SK-N-SH (cell line): ENCODE results near the gene EPB41L5.

Experiments used
- ELF1 ChIP-seq: IDR thresholded peaks from 2 replicates; pipeline ENCODE4 v1.4.0; 2012
- EP300 ChIP-seq, 2 experiments: IDR thresholded peaks; 2 replicates each; pipeline versions ENCODE4 v1.4.0 to v1.6.1; 2012; ENCODE audit warnings: borderline replicate concordance in 1 of 2, low read depth in 1 of 2, low read length in 1 of 2
- FOXM1 ChIP-seq: IDR thresholded peaks from 2 replicates; pipeline ENCODE4 v1.4.0; 2012; ENCODE audit warnings: low read depth, mild to moderate bottlenecking
- POLR2AphosphoS5 ChIP-seq: IDR thresholded peaks from 2 replicates; pipeline ENCODE4 v1.6.1; 2012; ENCODE audit warnings: low read depth, low read length
- RAD21 ChIP-seq: IDR thresholded peaks from 2 replicates; pipeline ENCODE4 v1.6.1; 2012; ENCODE audit warnings: mild to moderate bottlenecking, low read length
- YY1 ChIP-seq: IDR thresholded peaks from 2 replicates; pipeline ENCODE4 v1.4.0; 2012; ENCODE audit warnings: low read depth, mild to moderate bottlenecking
- TF ChIP-seq, protein P1 (sequence below): fragments of 200-600 bp; sonication (generic); IDR thresholded peaks from 2 replicates; pipeline ENCODE4 v1.6.1; 2017; ENCODE audit warnings: antibody characterized with exemption, mild to moderate bottlenecking, moderate library complexity
- TF ChIP-seq, protein P2 (sequence below): IDR thresholded peaks from 2 replicates; pipeline ENCODE4 v1.6.1; 2012; ENCODE audit warnings: mild to moderate bottlenecking, low read depth, low read length, moderate library complexity
- TF ChIP-seq, protein P3 (sequence below): IDR thresholded peaks from 2 replicates; pipeline ENCODE4 v1.4.0; 2012; ENCODE audit warnings: low read depth
- TF ChIP-seq, protein P4 (sequence below): IDR thresholded peaks from 2 replicates; pipeline ENCODE4 v1.4.0; 2012; ENCODE audit warnings: low read depth, borderline replicate concordance

DNA sequence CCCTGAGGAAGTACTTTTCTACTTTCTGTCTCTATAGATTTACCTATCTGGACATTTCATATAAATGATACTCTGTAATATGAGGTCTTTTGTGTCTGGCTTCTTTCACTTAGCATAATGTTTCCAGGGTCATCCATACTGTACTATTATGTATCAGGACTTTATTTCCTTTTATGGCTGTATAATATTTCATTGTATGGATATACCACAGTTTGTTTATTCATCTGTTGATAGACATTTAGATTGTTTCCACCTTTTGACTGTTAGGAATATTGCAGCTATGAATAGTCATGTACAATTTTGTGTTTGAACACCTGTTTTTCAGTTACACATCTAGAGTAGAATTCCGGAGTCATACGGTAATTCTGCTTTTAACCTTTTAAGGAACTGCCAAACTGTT is 136.5 kb downstream of the EPB41L5 start:
- TF ChIP-seq, protein P1, sequence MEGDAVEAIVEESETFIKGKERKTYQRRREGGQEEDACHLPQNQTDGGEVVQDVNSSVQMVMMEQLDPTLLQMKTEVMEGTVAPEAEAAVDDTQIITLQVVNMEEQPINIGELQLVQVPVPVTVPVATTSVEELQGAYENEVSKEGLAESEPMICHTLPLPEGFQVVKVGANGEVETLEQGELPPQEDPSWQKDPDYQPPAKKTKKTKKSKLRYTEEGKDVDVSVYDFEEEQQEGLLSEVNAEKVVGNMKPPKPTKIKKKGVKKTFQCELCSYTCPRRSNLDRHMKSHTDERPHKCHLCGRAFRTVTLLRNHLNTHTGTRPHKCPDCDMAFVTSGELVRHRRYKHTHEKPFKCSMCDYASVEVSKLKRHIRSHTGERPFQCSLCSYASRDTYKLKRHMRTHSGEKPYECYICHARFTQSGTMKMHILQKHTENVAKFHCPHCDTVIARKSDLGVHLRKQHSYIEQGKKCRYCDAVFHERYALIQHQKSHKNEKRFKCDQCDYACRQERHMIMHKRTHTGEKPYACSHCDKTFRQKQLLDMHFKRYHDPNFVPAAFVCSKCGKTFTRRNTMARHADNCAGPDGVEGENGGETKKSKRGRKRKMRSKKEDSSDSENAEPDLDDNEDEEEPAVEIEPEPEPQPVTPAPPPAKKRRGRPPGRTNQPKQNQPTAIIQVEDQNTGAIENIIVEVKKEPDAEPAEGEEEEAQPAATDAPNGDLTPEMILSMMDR, result no peak
- TF ChIP-seq, protein P2, sequence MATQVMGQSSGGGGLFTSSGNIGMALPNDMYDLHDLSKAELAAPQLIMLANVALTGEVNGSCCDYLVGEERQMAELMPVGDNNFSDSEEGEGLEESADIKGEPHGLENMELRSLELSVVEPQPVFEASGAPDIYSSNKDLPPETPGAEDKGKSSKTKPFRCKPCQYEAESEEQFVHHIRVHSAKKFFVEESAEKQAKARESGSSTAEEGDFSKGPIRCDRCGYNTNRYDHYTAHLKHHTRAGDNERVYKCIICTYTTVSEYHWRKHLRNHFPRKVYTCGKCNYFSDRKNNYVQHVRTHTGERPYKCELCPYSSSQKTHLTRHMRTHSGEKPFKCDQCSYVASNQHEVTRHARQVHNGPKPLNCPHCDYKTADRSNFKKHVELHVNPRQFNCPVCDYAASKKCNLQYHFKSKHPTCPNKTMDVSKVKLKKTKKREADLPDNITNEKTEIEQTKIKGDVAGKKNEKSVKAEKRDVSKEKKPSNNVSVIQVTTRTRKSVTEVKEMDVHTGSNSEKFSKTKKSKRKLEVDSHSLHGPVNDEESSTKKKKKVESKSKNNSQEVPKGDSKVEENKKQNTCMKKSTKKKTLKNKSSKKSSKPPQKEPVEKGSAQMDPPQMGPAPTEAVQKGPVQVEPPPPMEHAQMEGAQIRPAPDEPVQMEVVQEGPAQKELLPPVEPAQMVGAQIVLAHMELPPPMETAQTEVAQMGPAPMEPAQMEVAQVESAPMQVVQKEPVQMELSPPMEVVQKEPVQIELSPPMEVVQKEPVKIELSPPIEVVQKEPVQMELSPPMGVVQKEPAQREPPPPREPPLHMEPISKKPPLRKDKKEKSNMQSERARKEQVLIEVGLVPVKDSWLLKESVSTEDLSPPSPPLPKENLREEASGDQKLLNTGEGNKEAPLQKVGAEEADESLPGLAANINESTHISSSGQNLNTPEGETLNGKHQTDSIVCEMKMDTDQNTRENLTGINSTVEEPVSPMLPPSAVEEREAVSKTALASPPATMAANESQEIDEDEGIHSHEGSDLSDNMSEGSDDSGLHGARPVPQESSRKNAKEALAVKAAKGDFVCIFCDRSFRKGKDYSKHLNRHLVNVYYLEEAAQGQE, result no peak
- TF ChIP-seq YY1, result no peak
- TF ChIP-seq, protein P3, sequence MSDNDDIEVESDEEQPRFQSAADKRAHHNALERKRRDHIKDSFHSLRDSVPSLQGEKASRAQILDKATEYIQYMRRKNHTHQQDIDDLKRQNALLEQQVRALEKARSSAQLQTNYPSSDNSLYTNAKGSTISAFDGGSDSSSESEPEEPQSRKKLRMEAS, result no peak
- TF ChIP-seq EP300 (IDR thresholded peaks at IDR 0.05; ENCODE audit: borderline replicate concordance in 1 of 2, low read depth in 1 of 2, low read length in 1 of 2), result no peak
- no peak for TF ChIP-seq POLR2AphosphoS5
- TF ChIP-seq FOXM1, result no peak
- TF ChIP-seq RAD21, result no peak
- TF ChIP-seq ELF1, result no peak
- TF ChIP-seq, protein P4, sequence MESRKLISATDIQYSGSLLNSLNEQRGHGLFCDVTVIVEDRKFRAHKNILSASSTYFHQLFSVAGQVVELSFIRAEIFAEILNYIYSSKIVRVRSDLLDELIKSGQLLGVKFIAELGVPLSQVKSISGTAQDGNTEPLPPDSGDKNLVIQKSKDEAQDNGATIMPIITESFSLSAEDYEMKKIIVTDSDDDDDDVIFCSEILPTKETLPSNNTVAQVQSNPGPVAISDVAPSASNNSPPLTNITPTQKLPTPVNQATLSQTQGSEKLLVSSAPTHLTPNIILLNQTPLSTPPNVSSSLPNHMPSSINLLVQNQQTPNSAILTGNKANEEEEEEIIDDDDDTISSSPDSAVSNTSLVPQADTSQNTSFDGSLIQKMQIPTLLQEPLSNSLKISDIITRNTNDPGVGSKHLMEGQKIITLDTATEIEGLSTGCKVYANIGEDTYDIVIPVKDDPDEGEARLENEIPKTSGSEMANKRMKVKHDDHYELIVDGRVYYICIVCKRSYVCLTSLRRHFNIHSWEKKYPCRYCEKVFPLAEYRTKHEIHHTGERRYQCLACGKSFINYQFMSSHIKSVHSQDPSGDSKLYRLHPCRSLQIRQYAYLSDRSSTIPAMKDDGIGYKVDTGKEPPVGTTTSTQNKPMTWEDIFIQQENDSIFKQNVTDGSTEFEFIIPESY, result no peak
